Measurements from ENCODE around the gene PAPSS1. TPM values are rescaled to one million over a fixed set of nuclear protein-coding genes. Genes with fewer than 3 reads are reported as not detected.

PAPSS1 gene
- polyA plus RNA-seq, 1 of the 3 experiments (the other 2 are of a cell fraction), result 70.1 TPM

DNA sequence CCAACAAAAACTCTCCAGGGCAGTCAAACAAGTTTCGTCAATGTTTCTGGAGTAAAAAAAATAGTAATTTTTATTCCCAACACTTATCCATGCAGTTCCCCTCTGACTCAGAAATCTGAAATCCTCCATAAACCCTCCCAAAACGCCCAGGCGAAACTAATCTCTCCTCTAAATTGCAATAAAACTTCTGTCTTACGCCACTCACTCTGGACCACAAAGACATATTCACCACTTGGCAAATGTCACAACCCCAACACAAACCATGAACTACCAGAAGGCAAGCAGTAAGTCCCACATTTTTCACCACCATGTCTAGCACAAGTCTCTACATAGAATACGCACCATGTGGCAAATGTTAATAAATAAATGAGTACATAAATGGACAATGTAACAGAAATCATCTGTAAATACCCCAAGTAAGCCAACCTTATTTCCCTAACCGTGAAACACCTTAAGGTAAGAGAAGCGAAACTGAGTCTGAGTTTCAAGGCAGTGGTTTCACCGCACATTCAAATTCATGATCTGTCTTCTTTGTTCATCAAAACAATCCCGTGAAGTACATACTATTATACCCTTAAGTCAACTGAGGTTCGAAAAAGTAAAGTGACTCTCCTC is 1.6 kb downstream of the PAPSS1 start:
- Histone ChIP-seq H3K4me2 (peak overlapping the region; percentile 80), H4K20me1 (ENCODE audit: insufficient read depth) (no peaks in the 10 kb centered on the region), H3K27me3 (ENCODE audit: insufficient read depth) (no peaks in the 10 kb centered on the region), H3K4me3 (ENCODE audit: low read depth in 2 of 2, low read length in 1 of 2) (peak overlapping the region; percentile 93), H3K9me3 (no peaks in the 10 kb centered on the region), H3K79me2 (ENCODE audit: insufficient read depth) (peaks cover 63% of the 10 kb centered on the region), H3K9ac (peak overlapping the region; percentile 44), H3K36me3 (replicated peaks in 1 of 2; ENCODE audit: control insufficient read depth in 1 of 2, insufficient read depth in 2 of 2, low read length in 1 of 2) (peaks cover under 1 to 6% of the 10 kb centered on the region in 2 experiments), H3K27ac (ENCODE audit: low read depth in 2 of 2, low read length in 1 of 2) (peak overlapping the region; percentile 36 to 94; a peak in 3 of 4 replicates), H3K9me2 (no peaks in the 10 kb centered on the region), H3K4me1 (ENCODE audit: control insufficient read depth in 1 of 2, insufficient read depth in 2 of 2, low read depth in 1 of 2, low read length in 1 of 2) (peaks cover 15 to 26% of the 10 kb centered on the region in 2 experiments), H2AFZ (ENCODE audit: low read depth) (peak overlapping the region; percentile 89; the same call in 1 of the 2 replicates), H3F3A (replicated peaks; ENCODE audit: insufficient read depth) (peaks cover 5% of the 10 kb centered on the region)
- ChIA-PET POLR2A (no interaction called here), CTCF (no interaction called here)
- 63% methylated on average over 10 of the region's 10 CpGs for WGBS (ENCODE audit: low lambda C conversion rate)
- no peak for DNase-seq
- no peak for TF ChIP-seq RXRA (IDR thresholded peaks at IDR 0.05; ENCODE audit: borderline replicate concordance, low read depth)
- no peak for TF ChIP-seq RCOR1 (IDR thresholded peaks at IDR 0.05; ENCODE audit: low read length)
- TF ChIP-seq EZH2phosphoT487 (IDR thresholded peaks at IDR 0.05; ENCODE audit: borderline replicate concordance, low read depth), result no peak
- TF ChIP-seq, protein P1, sequence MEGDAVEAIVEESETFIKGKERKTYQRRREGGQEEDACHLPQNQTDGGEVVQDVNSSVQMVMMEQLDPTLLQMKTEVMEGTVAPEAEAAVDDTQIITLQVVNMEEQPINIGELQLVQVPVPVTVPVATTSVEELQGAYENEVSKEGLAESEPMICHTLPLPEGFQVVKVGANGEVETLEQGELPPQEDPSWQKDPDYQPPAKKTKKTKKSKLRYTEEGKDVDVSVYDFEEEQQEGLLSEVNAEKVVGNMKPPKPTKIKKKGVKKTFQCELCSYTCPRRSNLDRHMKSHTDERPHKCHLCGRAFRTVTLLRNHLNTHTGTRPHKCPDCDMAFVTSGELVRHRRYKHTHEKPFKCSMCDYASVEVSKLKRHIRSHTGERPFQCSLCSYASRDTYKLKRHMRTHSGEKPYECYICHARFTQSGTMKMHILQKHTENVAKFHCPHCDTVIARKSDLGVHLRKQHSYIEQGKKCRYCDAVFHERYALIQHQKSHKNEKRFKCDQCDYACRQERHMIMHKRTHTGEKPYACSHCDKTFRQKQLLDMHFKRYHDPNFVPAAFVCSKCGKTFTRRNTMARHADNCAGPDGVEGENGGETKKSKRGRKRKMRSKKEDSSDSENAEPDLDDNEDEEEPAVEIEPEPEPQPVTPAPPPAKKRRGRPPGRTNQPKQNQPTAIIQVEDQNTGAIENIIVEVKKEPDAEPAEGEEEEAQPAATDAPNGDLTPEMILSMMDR (IDR thresholded peaks at IDR 0.05), result no peak
- TF ChIP-seq, protein P2, sequence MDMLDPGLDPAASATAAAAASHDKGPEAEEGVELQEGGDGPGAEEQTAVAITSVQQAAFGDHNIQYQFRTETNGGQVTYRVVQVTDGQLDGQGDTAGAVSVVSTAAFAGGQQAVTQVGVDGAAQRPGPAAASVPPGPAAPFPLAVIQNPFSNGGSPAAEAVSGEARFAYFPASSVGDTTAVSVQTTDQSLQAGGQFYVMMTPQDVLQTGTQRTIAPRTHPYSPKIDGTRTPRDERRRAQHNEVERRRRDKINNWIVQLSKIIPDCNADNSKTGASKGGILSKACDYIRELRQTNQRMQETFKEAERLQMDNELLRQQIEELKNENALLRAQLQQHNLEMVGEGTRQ (IDR thresholded peaks at IDR 0.05; ENCODE audit: borderline replicate concordance, low read depth, low read length), result no peak
- TF ChIP-seq, protein P3, sequence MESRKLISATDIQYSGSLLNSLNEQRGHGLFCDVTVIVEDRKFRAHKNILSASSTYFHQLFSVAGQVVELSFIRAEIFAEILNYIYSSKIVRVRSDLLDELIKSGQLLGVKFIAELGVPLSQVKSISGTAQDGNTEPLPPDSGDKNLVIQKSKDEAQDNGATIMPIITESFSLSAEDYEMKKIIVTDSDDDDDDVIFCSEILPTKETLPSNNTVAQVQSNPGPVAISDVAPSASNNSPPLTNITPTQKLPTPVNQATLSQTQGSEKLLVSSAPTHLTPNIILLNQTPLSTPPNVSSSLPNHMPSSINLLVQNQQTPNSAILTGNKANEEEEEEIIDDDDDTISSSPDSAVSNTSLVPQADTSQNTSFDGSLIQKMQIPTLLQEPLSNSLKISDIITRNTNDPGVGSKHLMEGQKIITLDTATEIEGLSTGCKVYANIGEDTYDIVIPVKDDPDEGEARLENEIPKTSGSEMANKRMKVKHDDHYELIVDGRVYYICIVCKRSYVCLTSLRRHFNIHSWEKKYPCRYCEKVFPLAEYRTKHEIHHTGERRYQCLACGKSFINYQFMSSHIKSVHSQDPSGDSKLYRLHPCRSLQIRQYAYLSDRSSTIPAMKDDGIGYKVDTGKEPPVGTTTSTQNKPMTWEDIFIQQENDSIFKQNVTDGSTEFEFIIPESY (IDR thresholded peaks at IDR 0.05; ENCODE audit: borderline replicate concordance, low read depth), result no peak
- no peak for TF ChIP-seq GABPA (IDR thresholded peaks at IDR 0.05; ENCODE audit: low read depth)

DNA sequence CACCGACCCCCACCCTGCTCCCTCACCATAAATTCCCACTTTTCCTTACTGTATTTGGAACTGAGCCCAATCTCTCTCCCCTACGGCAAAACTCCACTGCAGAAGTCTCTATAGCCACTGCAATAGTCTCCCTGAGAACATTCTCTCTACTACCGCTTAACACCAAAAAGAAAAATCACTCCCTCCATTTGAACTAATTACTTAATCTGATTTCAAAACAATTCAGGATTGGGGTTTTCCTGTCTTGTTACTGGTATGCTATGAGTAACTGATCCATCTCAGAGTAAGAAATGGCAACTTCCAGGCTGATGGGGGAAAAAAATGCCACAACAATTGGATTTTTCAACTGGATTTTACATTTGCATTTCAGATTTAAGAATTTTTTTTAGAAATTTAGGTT is 5.8 kb downstream of the PAPSS1 start:
- Histone ChIP-seq H3K4me3 (ENCODE audit: low read depth in 2 of 2, low read length in 1 of 2) (no peak overlapping the region), H2AFZ (ENCODE audit: low read depth) (no peak overlapping the region), H3K9me3 (no peaks in the 10 kb centered on the region), H3K4me1 (ENCODE audit: control insufficient read depth in 1 of 2, insufficient read depth in 2 of 2, low read depth in 1 of 2, low read length in 1 of 2) (peaks cover 15 to 19% of the 10 kb centered on the region in 2 experiments), H3K79me2 (ENCODE audit: insufficient read depth) (peaks cover 99% of the 10 kb centered on the region), H3K9me2 (no peaks in the 10 kb centered on the region), H3F3A (replicated peaks; ENCODE audit: insufficient read depth) (peaks cover 4% of the 10 kb centered on the region), H3K9ac (no peak overlapping the region), H3K27ac (ENCODE audit: low read depth in 2 of 2, low read length in 1 of 2) (no peak overlapping the region), H3K27me3 (ENCODE audit: insufficient read depth) (no peaks in the 10 kb centered on the region), H3K36me3 (replicated peaks in 1 of 2; ENCODE audit: control insufficient read depth in 1 of 2, insufficient read depth in 2 of 2, low read length in 1 of 2) (peaks cover 6% of the 10 kb centered on the region in 2 experiments), H4K20me1 (ENCODE audit: insufficient read depth) (no peaks in the 10 kb centered on the region), H3K4me2 (no peak overlapping the region)
- 77% methylated on average over 3 of the region's 3 CpGs for WGBS (ENCODE audit: low lambda C conversion rate)
- no peak for DNase-seq
- POLR2A ChIA-PET, result no interaction called here
- CTCF ChIA-PET, result no interaction called here
- TF ChIP-seq FOXM1 (IDR thresholded peaks at IDR 0.05; ENCODE audit: low read depth), result no peak
- no peak for TF ChIP-seq RXRA (IDR thresholded peaks at IDR 0.05; ENCODE audit: borderline replicate concordance, low read depth)
- TF ChIP-seq, protein P4, sequence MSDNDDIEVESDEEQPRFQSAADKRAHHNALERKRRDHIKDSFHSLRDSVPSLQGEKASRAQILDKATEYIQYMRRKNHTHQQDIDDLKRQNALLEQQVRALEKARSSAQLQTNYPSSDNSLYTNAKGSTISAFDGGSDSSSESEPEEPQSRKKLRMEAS (IDR thresholded peaks at IDR 0.05; ENCODE audit: low read depth), result no peak
- no peak for TF ChIP-seq MEF2A (IDR thresholded peaks at IDR 0.05; ENCODE audit: borderline replicate concordance, low read depth)
- no peak for TF ChIP-seq YY1 (IDR thresholded peaks at IDR 0.05; ENCODE audit: low read depth)
- TF ChIP-seq TCF12 (IDR thresholded peaks at IDR 0.05), result no peak
- no peak for TF ChIP-seq MXI1 (IDR thresholded peaks at IDR 0.05; ENCODE audit: low read depth, low read length)
- TF ChIP-seq SMC3 (IDR thresholded peaks at IDR 0.05; ENCODE audit: low read depth, low read length), result no peak
- TF ChIP-seq FOXJ3 (CRISPR knock-in tag; IDR thresholded peaks at IDR 0.05), result no peak
- no peak for TF ChIP-seq JUND (IDR thresholded peaks at IDR 0.05)
- no peak for TF ChIP-seq TEAD4 (IDR thresholded peaks at IDR 0.05; ENCODE audit: borderline replicate concordance, insufficient read depth)
- no peak for TF ChIP-seq GABPA (IDR thresholded peaks at IDR 0.05; ENCODE audit: low read depth)
- no peak for TF ChIP-seq FOSL2 (IDR thresholded peaks at IDR 0.05; ENCODE audit: borderline replicate concordance, low read depth)
- TF ChIP-seq, protein P5, sequence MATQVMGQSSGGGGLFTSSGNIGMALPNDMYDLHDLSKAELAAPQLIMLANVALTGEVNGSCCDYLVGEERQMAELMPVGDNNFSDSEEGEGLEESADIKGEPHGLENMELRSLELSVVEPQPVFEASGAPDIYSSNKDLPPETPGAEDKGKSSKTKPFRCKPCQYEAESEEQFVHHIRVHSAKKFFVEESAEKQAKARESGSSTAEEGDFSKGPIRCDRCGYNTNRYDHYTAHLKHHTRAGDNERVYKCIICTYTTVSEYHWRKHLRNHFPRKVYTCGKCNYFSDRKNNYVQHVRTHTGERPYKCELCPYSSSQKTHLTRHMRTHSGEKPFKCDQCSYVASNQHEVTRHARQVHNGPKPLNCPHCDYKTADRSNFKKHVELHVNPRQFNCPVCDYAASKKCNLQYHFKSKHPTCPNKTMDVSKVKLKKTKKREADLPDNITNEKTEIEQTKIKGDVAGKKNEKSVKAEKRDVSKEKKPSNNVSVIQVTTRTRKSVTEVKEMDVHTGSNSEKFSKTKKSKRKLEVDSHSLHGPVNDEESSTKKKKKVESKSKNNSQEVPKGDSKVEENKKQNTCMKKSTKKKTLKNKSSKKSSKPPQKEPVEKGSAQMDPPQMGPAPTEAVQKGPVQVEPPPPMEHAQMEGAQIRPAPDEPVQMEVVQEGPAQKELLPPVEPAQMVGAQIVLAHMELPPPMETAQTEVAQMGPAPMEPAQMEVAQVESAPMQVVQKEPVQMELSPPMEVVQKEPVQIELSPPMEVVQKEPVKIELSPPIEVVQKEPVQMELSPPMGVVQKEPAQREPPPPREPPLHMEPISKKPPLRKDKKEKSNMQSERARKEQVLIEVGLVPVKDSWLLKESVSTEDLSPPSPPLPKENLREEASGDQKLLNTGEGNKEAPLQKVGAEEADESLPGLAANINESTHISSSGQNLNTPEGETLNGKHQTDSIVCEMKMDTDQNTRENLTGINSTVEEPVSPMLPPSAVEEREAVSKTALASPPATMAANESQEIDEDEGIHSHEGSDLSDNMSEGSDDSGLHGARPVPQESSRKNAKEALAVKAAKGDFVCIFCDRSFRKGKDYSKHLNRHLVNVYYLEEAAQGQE (IDR thresholded peaks at IDR 0.05; ENCODE audit: low read depth, low read length), result no peak

All from SK-N-SH (cell line).